ENCODE results near the gene ADAMTS8.

DNA sequence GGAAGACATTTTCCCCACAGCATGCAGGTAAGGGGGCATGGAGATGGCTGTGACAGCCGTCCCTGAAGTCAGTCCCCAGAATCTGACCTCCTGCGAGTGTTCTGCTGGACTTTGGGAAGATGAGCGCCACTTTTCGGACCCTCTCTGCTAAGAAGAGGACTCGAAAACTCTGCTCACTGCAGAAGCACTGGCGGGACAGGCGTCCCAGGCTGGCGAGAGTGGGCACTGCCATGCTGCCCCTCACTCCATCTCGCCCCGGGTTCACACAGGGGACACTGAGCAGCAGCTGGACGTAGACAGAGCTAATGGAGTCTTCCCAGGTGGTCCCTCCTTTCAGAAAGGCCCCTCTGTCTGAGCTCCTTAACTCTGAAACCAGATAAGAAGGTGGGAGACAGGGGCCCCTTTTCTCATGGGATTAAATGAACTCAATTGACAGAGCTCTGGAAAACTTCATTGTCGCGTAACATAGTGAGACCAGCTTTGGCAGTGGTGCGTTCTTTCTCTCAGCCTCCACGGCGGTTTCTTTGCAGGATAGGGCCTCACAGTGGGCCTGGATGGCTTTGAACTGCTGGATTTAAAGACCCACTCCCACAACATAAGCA is 4.8 kb downstream of the ADAMTS8 start:
- TF ChIP-seq, protein P1, sequence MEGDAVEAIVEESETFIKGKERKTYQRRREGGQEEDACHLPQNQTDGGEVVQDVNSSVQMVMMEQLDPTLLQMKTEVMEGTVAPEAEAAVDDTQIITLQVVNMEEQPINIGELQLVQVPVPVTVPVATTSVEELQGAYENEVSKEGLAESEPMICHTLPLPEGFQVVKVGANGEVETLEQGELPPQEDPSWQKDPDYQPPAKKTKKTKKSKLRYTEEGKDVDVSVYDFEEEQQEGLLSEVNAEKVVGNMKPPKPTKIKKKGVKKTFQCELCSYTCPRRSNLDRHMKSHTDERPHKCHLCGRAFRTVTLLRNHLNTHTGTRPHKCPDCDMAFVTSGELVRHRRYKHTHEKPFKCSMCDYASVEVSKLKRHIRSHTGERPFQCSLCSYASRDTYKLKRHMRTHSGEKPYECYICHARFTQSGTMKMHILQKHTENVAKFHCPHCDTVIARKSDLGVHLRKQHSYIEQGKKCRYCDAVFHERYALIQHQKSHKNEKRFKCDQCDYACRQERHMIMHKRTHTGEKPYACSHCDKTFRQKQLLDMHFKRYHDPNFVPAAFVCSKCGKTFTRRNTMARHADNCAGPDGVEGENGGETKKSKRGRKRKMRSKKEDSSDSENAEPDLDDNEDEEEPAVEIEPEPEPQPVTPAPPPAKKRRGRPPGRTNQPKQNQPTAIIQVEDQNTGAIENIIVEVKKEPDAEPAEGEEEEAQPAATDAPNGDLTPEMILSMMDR (IDR thresholded peaks at IDR 0.05), result no peak
- no peak for TF ChIP-seq POLR2A (IDR thresholded peaks at IDR 0.05)
